PC-3 (cell line): Measurements from ENCODE around the gene ASB5. TPM values are rescaled to one million over a fixed set of nuclear protein-coding genes. Genes with fewer than 3 reads are reported as not detected.

ENCODE experiments used
- ATAC-seq: fragments of 200-7000 bp; cut with Tn5 transposase; 2 replicates; pipeline ENCODE4 v1.9.1; 2020; ENCODE audit warnings: mild to moderate bottlenecking, moderate library complexity
- BruUV-seq: library from RNA; stranded (reverse); fragments of 400-500 nt; replicated peaks from 2 replicates; lab custom pipeline; 2021; lab: Mats Ljungman, UMichigan
- CTCF ChIA-PET: fragments of 300-600 bp; sonication (Branson Sonifier 250); formaldehyde crosslinking; loops from one replicate; lab custom pipeline; 2022; ENCODE audit warnings: antibody characterized with exemption; lab: Charles Lee
- POLR2A ChIA-PET: fragments of 300-600 bp; sonication (Branson Sonifier 250); formaldehyde crosslinking; loops from one replicate; lab custom pipeline; 2022; ENCODE audit warnings: antibody characterized with exemption; ENCODE audit not compliant: unreplicated experiment; lab: Charles Lee
- DNase-seq: peaks from one replicate; pipeline ENCODE4 v3.0.0-alpha.2; 2015
- H2AFZ ChIP-seq: fragments of 300-600 bp; sonication (generic); 2 replicates; pipeline ENCODE4 v1.6.0; 2016; ENCODE audit warnings: antibody characterized with exemption, low read length
- H3F3A ChIP-seq: fragments of 300-600 bp; sonication (generic); one replicate; pipeline ENCODE4 v1.6.0; 2017; ENCODE audit warnings: antibody characterized with exemption, low read length, control low read depth, mild to moderate bottlenecking; ENCODE audit not compliant: unreplicated experiment
- H3K27ac ChIP-seq: fragments of 300-600 bp; sonication (generic); 2 replicates; pipeline ENCODE4 v1.5.1; 2016; ENCODE audit warnings: mild to moderate bottlenecking, low read length
- H3K27me3 ChIP-seq: fragments of 300-600 bp; sonication (generic); 2 replicates; pipeline ENCODE4 v1.6.1; 2016; ENCODE audit warnings: low read length, mixed read lengths
- H3K36me3 ChIP-seq: fragments of 300-600 bp; sonication (generic); 2 replicates; pipeline ENCODE4 v1.6.1; 2016; ENCODE audit warnings: low read depth, mixed run types, low read length, mixed read lengths
- H3K4me1 ChIP-seq: fragments of 300-600 bp; sonication (generic); 2 replicates; pipeline ENCODE4 v1.5.1; 2016; ENCODE audit warnings: low read length; ENCODE audit not compliant: insufficient read depth
- H3K4me2 ChIP-seq: fragments of 300-600 bp; sonication (generic); 2 replicates; pipeline ENCODE4 v1.6.0; 2016; ENCODE audit warnings: low read length
- H3K4me3 ChIP-seq: fragments of 300-600 bp; sonication (generic); 2 replicates; pipeline ENCODE4 v1.5.1; 2016; ENCODE audit warnings: mild to moderate bottlenecking, low read length, mixed read lengths
- H3K79me2 ChIP-seq: fragments of 300-600 bp; sonication (generic); 2 replicates; pipeline ENCODE4 v1.6.1; 2017; ENCODE audit warnings: low read length, mixed read lengths
- H3K9ac ChIP-seq: fragments of 300-600 bp; sonication (generic); 2 replicates; pipeline ENCODE4 v1.6.0; 2016; ENCODE audit warnings: mild to moderate bottlenecking, low read length
- H3K9me2 ChIP-seq: fragments of 300-600 bp; sonication (generic); replicated peaks from 2 replicates; pipeline ENCODE4 v1.6.1; 2016; ENCODE audit warnings: mixed run types, low read length, mixed read lengths
- H3K9me3 ChIP-seq: fragments of 300-600 bp; sonication (generic); 2 replicates; pipeline ENCODE4 v1.6.1; 2016; ENCODE audit warnings: low read length, mixed read lengths
- H4K20me1 ChIP-seq: fragments of 300-600 bp; sonication (generic); 2 replicates; pipeline ENCODE4 v1.6.1; 2016; ENCODE audit warnings: low read length, mixed read lengths
- EZH2 ChIP-seq: fragments of 300-600 bp; sonication (generic); IDR thresholded peaks from one replicate; pipeline ENCODE4 v1.6.1; 2017; ENCODE audit warnings: antibody characterized with exemption, mild to moderate bottlenecking, low read length; ENCODE audit not compliant: unreplicated experiment
- EZH2phosphoT487 ChIP-seq: fragments of 300-600 bp; sonication (generic); IDR thresholded peaks from 2 replicates; pipeline ENCODE4 v1.6.1; 2018; ENCODE audit warnings: mild to moderate bottlenecking, antibody characterized with exemption, low read length, borderline replicate concordance
- intact Hi-C: fragments of 100-400 bp; cut with micrococcal nuclease; formaldehyde crosslinking; loops from 2 replicates; pipeline ENCODE4 v1.9.0; 2023
- total RNA-seq: library from RNA; depleted of rRNA; stranded (reverse); fragments of >200 nt; gene quantifications from 2 replicates; pipeline ENCODE4 v1.2.3, GENCODE V29; 2014
- TF ChIP-seq, protein P1 (sequence below): fragments of 300-600 bp; sonication (generic); conservative IDR thresholded peaks from 2 replicates; pipeline ENCODE4 v1.5.1; 2017; ENCODE audit warnings: antibody characterized with exemption, low read depth, mild to moderate bottlenecking, low read length

Gene ASB5
- total RNA-seq, 1 experiment from 2014 or later, result not detected

DNA sequence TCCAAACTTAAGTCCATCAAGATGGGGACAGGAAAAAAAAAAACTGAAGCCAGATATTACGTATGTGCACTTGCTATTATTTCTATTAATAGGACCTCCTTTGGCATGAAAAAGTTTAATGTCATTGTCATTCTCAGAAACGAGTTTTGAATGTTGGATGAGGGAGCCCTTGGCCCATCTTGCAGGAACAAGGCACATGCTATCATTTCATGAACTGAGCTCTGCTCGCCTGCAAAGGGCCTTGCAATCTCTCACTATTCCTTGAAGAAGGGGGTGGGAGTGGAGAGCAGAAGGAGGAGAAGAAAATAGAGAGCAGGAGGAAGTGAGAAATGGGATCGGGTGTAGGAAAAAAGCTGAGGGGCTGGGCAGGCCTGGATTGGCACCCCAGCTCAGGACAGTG is 39.4 kb downstream of the ASB5 start:
- POLR2A ChIA-PET, result no interaction called here
- no peak overlapping the region for H3K27ac ChIP-seq
- no peak overlapping the region for H2AFZ ChIP-seq
- no peaks in the 10 kb centered on the region for H3F3A ChIP-seq
- no peak for ATAC-seq
- H3K9ac ChIP-seq, result no peak overlapping the region
- BruUV-seq, result no TSS peak
- DNase-seq, result no peak
- H3K27me3 ChIP-seq, result no peaks in the 10 kb centered on the region
- CTCF ChIA-PET, result no interaction called here
- no peaks in the 10 kb centered on the region for H3K79me2 ChIP-seq
- no peaks in the 10 kb centered on the region for H4K20me1 ChIP-seq
- intact Hi-C loops, result no loop called here
- H3K9me3 ChIP-seq, result no peaks in the 10 kb centered on the region
- H3K4me3 ChIP-seq, result no peak overlapping the region
- no peaks in the 10 kb centered on the region; the same call in 1 of the 2 replicates for H3K4me1 ChIP-seq
- H3K4me2 ChIP-seq, result no peak overlapping the region
- H3K36me3 ChIP-seq, result no peaks in the 10 kb centered on the region
- TF ChIP-seq, protein P1, sequence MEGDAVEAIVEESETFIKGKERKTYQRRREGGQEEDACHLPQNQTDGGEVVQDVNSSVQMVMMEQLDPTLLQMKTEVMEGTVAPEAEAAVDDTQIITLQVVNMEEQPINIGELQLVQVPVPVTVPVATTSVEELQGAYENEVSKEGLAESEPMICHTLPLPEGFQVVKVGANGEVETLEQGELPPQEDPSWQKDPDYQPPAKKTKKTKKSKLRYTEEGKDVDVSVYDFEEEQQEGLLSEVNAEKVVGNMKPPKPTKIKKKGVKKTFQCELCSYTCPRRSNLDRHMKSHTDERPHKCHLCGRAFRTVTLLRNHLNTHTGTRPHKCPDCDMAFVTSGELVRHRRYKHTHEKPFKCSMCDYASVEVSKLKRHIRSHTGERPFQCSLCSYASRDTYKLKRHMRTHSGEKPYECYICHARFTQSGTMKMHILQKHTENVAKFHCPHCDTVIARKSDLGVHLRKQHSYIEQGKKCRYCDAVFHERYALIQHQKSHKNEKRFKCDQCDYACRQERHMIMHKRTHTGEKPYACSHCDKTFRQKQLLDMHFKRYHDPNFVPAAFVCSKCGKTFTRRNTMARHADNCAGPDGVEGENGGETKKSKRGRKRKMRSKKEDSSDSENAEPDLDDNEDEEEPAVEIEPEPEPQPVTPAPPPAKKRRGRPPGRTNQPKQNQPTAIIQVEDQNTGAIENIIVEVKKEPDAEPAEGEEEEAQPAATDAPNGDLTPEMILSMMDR, result no peak
- TF ChIP-seq EZH2 (no peak), EZH2phosphoT487 (no peak)
- H3K9me2 ChIP-seq, result no peaks in the 10 kb centered on the region

DNA sequence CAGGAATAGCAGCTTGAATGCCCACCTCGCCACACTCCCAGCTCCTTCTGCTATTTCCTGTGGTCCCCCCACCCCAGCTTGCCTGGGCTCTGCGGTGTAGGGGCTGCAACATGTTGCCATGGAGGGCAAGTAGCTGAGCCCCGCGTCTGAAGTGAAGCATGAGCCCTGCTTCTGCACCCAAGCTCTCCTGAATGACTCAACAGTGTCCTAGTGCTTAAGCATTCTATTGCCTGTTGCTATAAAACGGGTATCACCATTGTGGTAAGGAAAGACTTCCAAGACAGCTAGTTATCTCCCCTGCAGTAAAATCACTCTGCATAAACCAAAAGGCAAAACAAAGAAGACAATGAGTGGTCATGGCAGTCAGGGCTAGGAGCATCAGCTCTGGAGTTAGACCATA is 42.3 kb downstream of the ASB5 start:
- Histone ChIP-seq H4K20me1 (no peaks in the 10 kb centered on the region), H3K9me2 (no peaks in the 10 kb centered on the region), H3K9me3 (no peaks in the 10 kb centered on the region), H3K36me3 (no peaks in the 10 kb centered on the region), H3K79me2 (no peaks in the 10 kb centered on the region), H3K27ac (no peak overlapping the region), H3K4me3 (no peak overlapping the region), H3K27me3 (no peaks in the 10 kb centered on the region), H2AFZ (no peak overlapping the region), H3K9ac (no peak overlapping the region), H3K4me1 (no peaks in the 10 kb centered on the region; the same call in 1 of the 2 replicates), H3K4me2 (no peak overlapping the region), H3F3A (no peaks in the 10 kb centered on the region)
- peak; percentile 22 for DNase-seq
- ChIA-PET POLR2A (no interaction called here), CTCF (no interaction called here)
- intact Hi-C loops, result no loop called here
- no TSS peak for BruUV-seq
- TF ChIP-seq EZH2 (no peak), EZH2phosphoT487 (no peak)
- TF ChIP-seq, protein P1, result no peak
- peak; percentile 53 for ATAC-seq

DNA sequence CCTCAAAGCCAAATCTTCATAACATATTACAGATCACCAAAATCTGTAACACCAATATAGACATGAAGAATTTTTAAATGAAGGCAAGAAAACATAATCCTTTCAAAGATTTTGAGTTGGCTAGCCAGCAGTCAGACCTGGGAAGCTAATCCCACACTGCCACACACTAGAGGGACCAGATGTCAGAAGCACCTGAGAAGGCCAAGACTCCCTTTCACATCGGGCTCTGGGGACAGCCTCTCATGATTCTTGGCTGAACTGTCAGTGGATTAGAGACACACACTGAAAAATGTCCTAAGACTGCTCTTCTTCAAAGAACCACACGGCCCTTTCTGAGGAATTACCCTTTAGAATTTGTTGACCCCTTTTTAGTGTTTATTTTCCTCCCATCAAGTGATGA is 45.5 kb downstream of the ASB5 start:
- intact Hi-C loops, result no loop called here

More for the DNA sequence above, 45.5 kb downstream of the ASB5 start:
- ChIA-PET CTCF (no interaction called here), POLR2A (no interaction called here)
- no peak for ATAC-seq
- Histone ChIP-seq H4K20me1 (no peaks in the 10 kb centered on the region), H3K79me2 (no peaks in the 10 kb centered on the region), H3K9me2 (no peaks in the 10 kb centered on the region), H2AFZ (no peak overlapping the region), H3F3A (no peaks in the 10 kb centered on the region), H3K4me1 (no peaks in the 10 kb centered on the region; the same call in 1 of the 2 replicates), H3K27ac (no peak overlapping the region), H3K9me3 (no peaks in the 10 kb centered on the region), H3K4me3 (no peak overlapping the region), H3K9ac (no peak overlapping the region), H3K36me3 (no peaks in the 10 kb centered on the region), H3K4me2 (no peak overlapping the region), H3K27me3 (no peaks in the 10 kb centered on the region)
- TF ChIP-seq EZH2 (no peak), EZH2phosphoT487 (no peak)
- TF ChIP-seq, protein P1, result no peak
- DNase-seq, result no peak
- no TSS peak for BruUV-seq
